GM12891 (cell line): Measurements from ENCODE around the gene TENT5C.

Source experiments
- PAX5 ChIP-seq: IDR thresholded peaks from 2 replicates; pipeline ENCODE4 v1.6.1; 2011; ENCODE audit warnings: low read length, moderate library complexity, mild to moderate bottlenecking; ENCODE audit not compliant: insufficient read depth, severe bottlenecking
- POLR2A ChIP-seq: IDR thresholded peaks from 2 replicates; pipeline ENCODE4 v1.6.1; 2011; ENCODE audit warnings: low read depth, low read length, control low read depth
- POLR2AphosphoS5 ChIP-seq: IDR thresholded peaks from 2 replicates; pipeline ENCODE4 v1.6.1; 2011; ENCODE audit warnings: low read depth, low read length, control low read depth
- SPI1 ChIP-seq: IDR thresholded peaks from 2 replicates; pipeline ENCODE4 v1.6.1; 2011; ENCODE audit warnings: low read depth, low read length, control low read depth
- TAF1 ChIP-seq: IDR thresholded peaks from 2 replicates; pipeline ENCODE4 v1.6.1; 2011; ENCODE audit warnings: low read depth, low read length, control low read depth

DNA sequence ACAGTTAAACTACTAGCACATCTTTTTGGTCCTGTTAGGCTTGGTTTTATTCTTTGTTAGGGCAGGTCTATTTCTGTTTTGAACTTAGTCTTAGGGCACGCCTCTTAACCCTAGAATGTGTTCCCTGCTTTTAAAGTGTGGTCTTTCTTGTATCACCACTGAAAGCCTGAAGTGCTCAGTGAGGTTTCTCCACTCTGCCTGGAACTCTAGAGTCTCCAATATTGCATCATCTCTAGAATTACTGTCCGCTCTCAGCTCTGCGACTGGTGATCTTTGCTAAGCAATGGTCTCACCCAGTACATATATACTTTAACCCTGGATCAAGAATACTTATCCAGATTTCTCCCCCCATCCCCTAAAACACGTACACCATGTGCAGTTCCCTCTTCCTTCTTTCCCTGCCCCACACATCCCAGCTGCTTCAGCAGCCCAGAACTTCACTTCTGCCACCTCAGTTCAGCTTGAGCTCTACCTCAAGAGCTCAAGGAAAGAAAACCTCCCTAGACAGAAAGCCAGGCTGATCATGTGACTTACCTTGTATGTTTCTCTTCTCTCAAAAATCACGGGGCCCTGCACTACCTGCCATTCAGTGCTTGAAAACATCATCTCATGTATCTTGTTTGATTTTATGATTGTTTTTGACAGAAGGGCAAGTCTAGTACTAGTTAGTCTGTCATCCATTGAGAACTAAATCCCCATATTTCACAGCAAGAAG is 59.9 kb downstream of the TENT5C start:
- no peak for TF ChIP-seq POLR2A
- no peak for TF ChIP-seq POLR2AphosphoS5
- no peak for TF ChIP-seq SPI1
- TF ChIP-seq TAF1: no peak
- TF ChIP-seq PAX5: no peak
